GM12864 (cell line): Measurements from ENCODE around the gene PDCD1LG2.
A peak's percentile ranks its signal among the peaks of the same experiment; 100 is the strongest.

Source experiments
- DNase-seq: peaks from one replicate; pipeline ENCODE4 v3.0.0-alpha.2; 2011; ENCODE audit warnings: low read depth
- H3K4me3 ChIP-seq: 2 replicates; pipeline ENCODE4 v1.5.1; 2011; ENCODE audit warnings: mild to moderate bottlenecking, low read depth, low read length, control low read depth
- CTCF ChIP-seq: IDR thresholded peaks from 2 replicates; pipeline ENCODE4 v1.5.1; 2011; ENCODE audit warnings: low read depth, mild to moderate bottlenecking, moderate library complexity, low read length, control low read depth, inconsistent platforms; ENCODE audit errors: missing control alignments

Gene PDCD1LG2

GRCh38 chr9:5511935-5512580, 1.7 kb downstream of the PDCD1LG2 start:
- no peak for DNase-seq
- H3K4me3 ChIP-seq: peak overlapping the region; percentile 46; the same call in 1 of the 2 replicates
- peak; percentile 10 for TF ChIP-seq CTCF

GRCh38 chr9:5512658-5513452, 2.5 kb downstream of the PDCD1LG2 start:
- no peak for TF ChIP-seq CTCF
- no peak for DNase-seq
- H3K4me3 ChIP-seq: no peak overlapping the region

DNA sequence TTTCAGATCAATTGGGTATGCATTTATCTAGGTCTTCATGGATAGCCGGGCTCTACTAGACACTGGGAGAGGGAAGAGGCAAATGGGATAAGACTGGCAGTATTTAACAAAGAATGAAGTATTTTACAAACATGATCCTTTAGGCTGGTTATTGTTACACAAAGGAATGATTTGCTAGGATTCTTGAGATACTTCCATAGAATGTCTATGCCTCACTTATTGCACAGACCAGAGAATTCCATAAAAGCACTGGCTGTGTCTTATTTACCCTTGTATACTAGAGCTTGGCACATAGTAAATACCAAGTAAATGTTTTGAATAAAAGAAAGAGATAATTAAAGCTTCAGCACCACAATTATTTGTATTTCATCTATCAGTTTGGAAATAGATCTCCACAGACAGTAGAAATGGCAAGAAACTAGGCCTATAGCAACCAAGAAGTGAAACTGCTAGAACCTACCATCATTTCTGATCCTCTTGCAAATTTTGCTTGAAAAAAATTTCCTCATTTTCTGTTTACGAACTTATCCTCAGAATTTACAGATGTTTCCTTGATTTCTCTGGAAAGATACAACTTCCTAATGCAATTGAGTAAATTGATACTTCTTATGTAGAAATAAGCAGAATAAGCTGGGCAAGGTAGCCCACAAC, 3.8 kb downstream of the PDCD1LG2 start:
- H3K4me3 ChIP-seq: no peak overlapping the region
- no peak for DNase-seq
- TF ChIP-seq CTCF: no peak

DNA sequence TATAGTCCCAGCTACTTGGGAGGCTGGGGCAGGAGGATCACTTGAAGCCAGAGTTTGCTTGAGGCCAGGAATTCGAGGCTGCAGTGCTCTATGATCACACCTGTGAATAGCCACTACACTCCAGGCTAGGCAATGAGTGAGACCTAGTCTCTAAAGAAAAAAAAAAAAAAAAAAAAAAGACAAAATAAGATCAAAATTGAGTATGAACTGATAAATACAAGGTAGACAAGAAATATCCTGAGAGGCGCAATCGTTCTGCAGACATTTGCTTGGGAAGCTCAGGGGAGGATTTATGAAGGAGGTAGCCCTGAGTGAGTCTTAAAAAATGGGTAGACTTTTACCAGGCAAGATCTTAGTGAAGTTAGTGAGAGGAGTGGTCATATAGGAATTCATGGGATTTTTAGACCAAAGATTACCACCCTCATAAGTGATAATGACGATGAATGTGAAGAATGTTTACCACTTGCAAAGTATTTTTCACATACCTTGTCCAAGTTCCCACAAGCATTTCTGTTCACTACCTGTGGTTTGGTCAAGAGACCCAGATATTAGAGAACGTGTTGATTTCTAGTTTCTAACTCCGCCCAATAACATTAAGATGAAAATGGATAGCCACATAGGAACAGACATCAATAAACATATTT, 4.4 kb downstream of the PDCD1LG2 start:
- H3K4me3 ChIP-seq: no peak overlapping the region
- no peak for TF ChIP-seq CTCF
- no peak for DNase-seq

DNA sequence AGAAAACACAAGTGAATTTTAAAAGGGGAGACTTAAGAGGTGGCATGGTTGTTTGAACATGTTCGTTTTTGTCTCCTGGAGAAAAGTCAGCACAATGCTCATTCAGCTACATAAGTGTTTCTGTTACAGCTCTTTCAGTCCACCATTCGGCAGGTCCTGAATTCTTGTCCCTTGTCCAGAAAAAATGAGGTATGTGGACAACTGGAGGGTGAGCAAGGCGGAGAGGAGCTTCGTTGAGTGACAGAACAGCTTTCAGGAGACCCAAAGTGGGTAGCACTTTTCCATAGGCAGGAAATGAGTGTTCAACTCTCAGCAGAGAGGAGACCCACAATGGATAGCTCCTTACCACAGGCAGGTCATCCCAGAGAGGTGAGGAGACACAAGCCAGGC, 4.9 kb downstream of the PDCD1LG2 start:
- no peak for DNase-seq
- TF ChIP-seq CTCF: no peak
- no peak overlapping the region for H3K4me3 ChIP-seq

DNA sequence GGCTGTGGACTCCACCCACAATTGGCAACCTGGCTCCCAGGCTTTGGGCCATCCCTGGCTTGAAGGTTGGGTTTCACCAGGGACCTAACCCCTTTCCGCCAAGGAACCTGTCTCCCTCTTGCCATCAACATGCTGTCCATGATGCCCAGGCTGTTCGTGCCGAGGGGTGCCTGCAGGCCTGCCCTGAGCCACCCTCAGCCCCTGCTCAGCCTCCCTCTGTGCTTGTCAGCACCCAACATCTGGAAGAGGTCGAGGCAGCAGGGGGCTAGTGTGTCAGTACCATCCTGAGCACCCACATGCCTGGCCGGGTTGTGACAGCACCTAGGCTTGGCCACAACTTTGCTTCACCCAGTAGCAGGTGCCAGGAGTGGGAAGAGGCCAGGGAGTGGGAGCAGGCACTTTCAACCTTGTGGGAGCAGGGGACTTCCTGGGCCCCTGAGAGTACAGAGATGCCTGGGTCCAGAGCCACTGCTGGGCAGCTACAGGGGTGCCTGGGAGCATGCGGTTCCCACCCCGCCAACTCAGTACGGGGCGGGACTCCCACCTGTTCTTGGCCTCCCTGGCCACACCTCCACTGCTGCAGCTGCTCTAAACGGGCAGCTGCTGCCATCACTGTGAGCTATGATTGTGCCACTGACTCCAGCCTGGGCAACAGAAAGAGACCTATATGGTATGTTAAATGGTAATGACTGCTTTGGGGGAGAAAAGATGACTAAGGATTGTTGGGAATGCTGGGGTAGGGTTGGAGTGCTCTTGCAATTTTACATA, 6.3 kb downstream of the PDCD1LG2 start:
- H3K4me3 ChIP-seq: no peak overlapping the region
- no peak for TF ChIP-seq CTCF
- DNase-seq: no peak
